Breast epithelium (tissue), 4 donors: ENCODE data around the gene TNK1. TPM values are rescaled to one million over a fixed set of nuclear protein-coding genes. Genes with fewer than 3 reads are reported as not detected.
A peak's percentile ranks its signal among the peaks of the same experiment; 100 is the strongest.

ENCODE experiments used
- DNase-seq, 2 donors: peaks; one replicate each; pipeline ENCODE4 v3.0.0-alpha.2; 2019; ENCODE audit warnings: low spot score in 2 of 2
- H3K27ac ChIP-seq, 2 donors: fragments of 200-600 bp; sonication (generic) in 1 of 2; one replicate each; pipeline ENCODE4 v1.5.1; 2016 to 2019; ENCODE audit warnings: mild to moderate bottlenecking in 1 of 2
- H3K27me3 ChIP-seq, 2 donors: fragments of 200-600 bp; sonication (generic) in 1 of 2; one replicate each; pipeline versions ENCODE4 v1.5.1 to v1.6.0; 2017 to 2019; ENCODE audit warnings: control low read depth in 1 of 2, mild to moderate bottlenecking in 1 of 2
- H3K36me3 ChIP-seq: fragments of 200-600 bp; one replicate; pipeline ENCODE4 v1.5.1; 2019
- H3K4me1 ChIP-seq, 2 donors: fragments of 200-600 bp; sonication (generic); one replicate each; pipeline ENCODE4 v1.5.1; 2016 to 2019; ENCODE audit warnings: control low read depth in 1 of 2
- H3K4me3 ChIP-seq, 3 donors: fragments of 200-600 bp; sonication (generic); 1 replicate in 2 of 3; 2 replicates in 1 of 3; pipeline ENCODE4 v1.5.1; 2016 to 2019; ENCODE audit warnings: mild to moderate bottlenecking in 3 of 3, moderate library complexity in 2 of 3
- H3K9me3 ChIP-seq, 2 donors: fragments of 200-600 bp; sonication (generic) in 1 of 2; one replicate each; pipeline ENCODE4 v1.5.1; 2016 to 2019; ENCODE audit warnings: control low read depth in 1 of 2
- CTCF ChIP-seq, 3 donors: fragments of 450-650 bp; IDR thresholded peaks; one replicate each; pipeline ENCODE4 v1.5.1; 2016 to 2017; ENCODE audit warnings: antibody characterized with exemption in 3 of 3, mild to moderate bottlenecking in 3 of 3, moderate library complexity in 3 of 3
- POLR2A ChIP-seq: fragments of 450-650 bp; IDR thresholded peaks from one replicate; pipeline ENCODE4 v1.6.1; 2016; ENCODE audit warnings: antibody characterized with exemption, mild to moderate bottlenecking, moderate library complexity
- POLR2AphosphoS5 ChIP-seq, 3 donors: sonication (generic); formaldehyde crosslinking; IDR thresholded peaks; one replicate each; pipeline ENCODE4 v1.6.1; 2017; ENCODE audit warnings: antibody characterized with exemption in 3 of 3
- intact Hi-C: fragments of 100-400 bp; cut with DNase I; formaldehyde crosslinking; loops from one replicate; pipeline ENCODE4 v1.15.1; 2023; ENCODE audit warnings: low total_unique reads
- total RNA-seq, 3 donors: library from RNA; depleted of rRNA; stranded (reverse); fragments of >200 nt; gene quantifications; one replicate each; pipeline ENCODE4 v1.1.0, GENCODE V29; 2016

TNK1 gene
- total RNA-seq, 3 donors from 2014 or later: 1.1 to 22.1 (median 14.4) TPM

GRCh38 chr17:7413346-7413985, 32.6 kb downstream of the TNK1 start:
- peak overlapping the region; percentile 13 to 83 for H3K27ac ChIP-seq
- intact Hi-C loops: no loop called here
- no peaks in the 10 kb centered on the region for H3K27me3 ChIP-seq
- no peak overlapping the region for H3K4me3 ChIP-seq
- H3K9me3 ChIP-seq: no peaks in the 10 kb centered on the region
- no peak for TF ChIP-seq CTCF (IDR thresholded peaks at IDR 0.05)
- TF ChIP-seq POLR2AphosphoS5 (IDR thresholded peaks at IDR 0.05): no peak
- no peak for TF ChIP-seq POLR2A
- no peak for DNase-seq
- no peaks in the 10 kb centered on the region for H3K36me3 ChIP-seq
- H3K4me1 ChIP-seq: no peaks in the 10 kb centered on the region

GRCh38 chr17:7414837-7415236, 33.9 kb downstream of the TNK1 start:
- no peak for DNase-seq
- Histone ChIP-seq H3K4me1 (no peaks in the 10 kb centered on the region), H3K9me3 (no peaks in the 10 kb centered on the region), H3K36me3 (no peaks in the 10 kb centered on the region), H3K4me3 (no peak overlapping the region), H3K27ac (no peak overlapping the region), H3K27me3 (no peaks in the 10 kb centered on the region)
- TF ChIP-seq POLR2AphosphoS5 (IDR thresholded peaks at IDR 0.05) (no peak), POLR2A (no peak), CTCF (IDR thresholded peaks at IDR 0.05) (no peak)
- intact Hi-C loops: no loop called here

- no peak overlapping the region for H3K4me3 ChIP-seq
- no peaks in the 10 kb centered on the region for H3K36me3 ChIP-seq
- TF ChIP-seq CTCF (IDR thresholded peaks at IDR 0.05): no peak
- DNase-seq: no peak
- H3K27me3 ChIP-seq: no peaks in the 10 kb centered on the region
- intact Hi-C loops: no loop called here
- H3K9me3 ChIP-seq: no peaks in the 10 kb centered on the region
- no peak overlapping the region for H3K27ac ChIP-seq
- no peaks in the 10 kb centered on the region for H3K4me1 ChIP-seq
Observed at GRCh38 chr17:7415784-7416183, 34.9 kb downstream of the TNK1 start.

GRCh38 chr17:7416323-7416722, 35.4 kb downstream of the TNK1 start:
- Histone ChIP-seq H3K36me3 (no peaks in the 10 kb centered on the region), H3K4me3 (no peak overlapping the region), H3K9me3 (no peaks in the 10 kb centered on the region), H3K27ac (no peak overlapping the region), H3K4me1 (no peaks in the 10 kb centered on the region), H3K27me3 (no peaks in the 10 kb centered on the region)
- no peak for DNase-seq
- TF ChIP-seq CTCF (IDR thresholded peaks at IDR 0.05) (no peak), POLR2AphosphoS5 (IDR thresholded peaks at IDR 0.05) (no peak)
- intact Hi-C loops: no loop called here

GRCh38 chr17:7417056-7417655, 36.3 kb downstream of the TNK1 start:
- intact Hi-C loops: no loop called here
- Histone ChIP-seq H3K27ac (no peak overlapping the region), H3K9me3 (no peaks in the 10 kb centered on the region)

More at GRCh38 chr17:7417056-7417655, 36.3 kb downstream of the TNK1 start:
- H3K4me1 ChIP-seq: no peaks in the 10 kb centered on the region
- TF ChIP-seq POLR2AphosphoS5 (IDR thresholded peaks at IDR 0.05) (no peak), CTCF (IDR thresholded peaks at IDR 0.05) (no peak), POLR2A (no peak)
- H3K4me3 ChIP-seq: no peak overlapping the region
- H3K27me3 ChIP-seq: no peaks in the 10 kb centered on the region
- H3K36me3 ChIP-seq: no peaks in the 10 kb centered on the region
- DNase-seq: no peak
